C4-2B (cell line): ENCODE results near the gene DTD1.

Experiments
- ZFX ChIP-seq: fragments of 450-650 bp; IDR thresholded peaks from 2 replicates; pipeline ENCODE4 v1.6.1; 2017
- TF ChIP-seq, protein P1 (sequence below): fragments of 450-650 bp; conservative IDR thresholded peaks from 2 replicates; pipeline ENCODE4 v1.5.1; 2017; ENCODE audit warnings: mild to moderate bottlenecking

- TF ChIP-seq, protein P1, sequence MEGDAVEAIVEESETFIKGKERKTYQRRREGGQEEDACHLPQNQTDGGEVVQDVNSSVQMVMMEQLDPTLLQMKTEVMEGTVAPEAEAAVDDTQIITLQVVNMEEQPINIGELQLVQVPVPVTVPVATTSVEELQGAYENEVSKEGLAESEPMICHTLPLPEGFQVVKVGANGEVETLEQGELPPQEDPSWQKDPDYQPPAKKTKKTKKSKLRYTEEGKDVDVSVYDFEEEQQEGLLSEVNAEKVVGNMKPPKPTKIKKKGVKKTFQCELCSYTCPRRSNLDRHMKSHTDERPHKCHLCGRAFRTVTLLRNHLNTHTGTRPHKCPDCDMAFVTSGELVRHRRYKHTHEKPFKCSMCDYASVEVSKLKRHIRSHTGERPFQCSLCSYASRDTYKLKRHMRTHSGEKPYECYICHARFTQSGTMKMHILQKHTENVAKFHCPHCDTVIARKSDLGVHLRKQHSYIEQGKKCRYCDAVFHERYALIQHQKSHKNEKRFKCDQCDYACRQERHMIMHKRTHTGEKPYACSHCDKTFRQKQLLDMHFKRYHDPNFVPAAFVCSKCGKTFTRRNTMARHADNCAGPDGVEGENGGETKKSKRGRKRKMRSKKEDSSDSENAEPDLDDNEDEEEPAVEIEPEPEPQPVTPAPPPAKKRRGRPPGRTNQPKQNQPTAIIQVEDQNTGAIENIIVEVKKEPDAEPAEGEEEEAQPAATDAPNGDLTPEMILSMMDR = no peak
- no peak for TF ChIP-seq ZFX
Measured at GRCh38 chr20:18571578-18571977, 16.3 kb upstream of the DTD1 start.
